ENCODE data around the gene CBR1.
"Not testable (repeated sequence)": the region's sequence is repeated elsewhere in the genome, so short reads cannot be mapped to it uniquely, and the experiment has no call there.

The CBR1 gene

GRCh38 chr21:36082237-36082664 lies 12.4 kb downstream of the CBR1 start:
- no peak for DNase-seq

GRCh38 chr21:36087362-36088138 lies 17.7 kb downstream of the CBR1 start:
- DNase-seq: no peak

- DNase-seq: no peak
These were observed 20.1 kb downstream of the CBR1 start for GRCh38 chr21:36089946-36090345.

- DNase-seq: no peak
These were observed 22.9 kb downstream of the CBR1 start for GRCh38 chr21:36092681-36093080.

- DNase-seq: no peak
These were observed 23.7 kb downstream of the CBR1 start for GRCh38 chr21:36093512-36093911.

GRCh38 chr21:36096398-36097290 lies 26.8 kb downstream of the CBR1 start:
- DNase-seq: no peak

GRCh38 chr21:36097427-36098181 lies 27.8 kb downstream of the CBR1 start:
- peak; percentile 5 for DNase-seq

- no peak for DNase-seq
These were observed 28.3 kb downstream of the CBR1 start for GRCh38 chr21:36098182-36098532.

GRCh38 chr21:36099000-36099399 lies 29.2 kb downstream of the CBR1 start:
- DNase-seq: no peak

GRCh38 chr21:36099695-36100211 lies 29.9 kb downstream of the CBR1 start:
- DNase-seq: not testable (repeated sequence)

GRCh38 chr21:36100971-36101641 lies 31.3 kb downstream of the CBR1 start:
- DNase-seq: no peak

- DNase-seq: no peak
These were observed 33.6 kb downstream of the CBR1 start for GRCh38 chr21:36103434-36103833.

- peak; percentile 55 for DNase-seq
These were observed 34.8 kb downstream of the CBR1 start for GRCh38 chr21:36104317-36105300.

GRCh38 chr21:36105327-36105842 lies 35.6 kb downstream of the CBR1 start:
- no peak for DNase-seq

- no peak for DNase-seq
These were observed 40.0 kb downstream of the CBR1 start for GRCh38 chr21:36109868-36110267.

GRCh38 chr21:36111238-36111637 lies 41.4 kb downstream of the CBR1 start:
- no peak for DNase-seq

GRCh38 chr21:36113647-36114428 lies 44.0 kb downstream of the CBR1 start:
- no peak for DNase-seq

- no peak for DNase-seq
These were observed 45.4 kb downstream of the CBR1 start for GRCh38 chr21:36115138-36115730.

- DNase-seq: no peak
These were observed 47.5 kb downstream of the CBR1 start for GRCh38 chr21:36117286-36117741.
